H1 (cell line): ENCODE results near the gene ATP1B3. TPM values are rescaled to one million over a fixed set of nuclear protein-coding genes. Genes with fewer than 3 reads are reported as not detected.

Source experiments
- CTCF ChIA-PET: fragments of 300-600 bp; sonication (Branson Sonifier 250); formaldehyde crosslinking; loops from one replicate; lab custom pipeline; 2021; ENCODE audit not compliant: partially characterized antibody; lab: Charles Lee
- POLR2A ChIA-PET: fragments of 300-600 bp; sonication (Branson Sonifier 250); formaldehyde crosslinking; loops from one replicate; lab custom pipeline; 2021; ENCODE audit warnings: inconsistent platforms; ENCODE audit not compliant: partially characterized antibody; lab: Charles Lee
- DNase-seq, 2 experiments: peaks; one replicate each; pipeline versions ENCODE4 v3.0.0 to v3.0.0-alpha.2; 2010 to 2022; ENCODE audit warnings: low spot score in 2 of 2, low read depth in 1 of 2, mixed read lengths in 1 of 2
- FAIRE-seq: peaks from 2 replicates; lab custom pipeline; 2011; peaks lifted over from hg19 to GRCh38; lab: Jason Lieb, UNC
- H2AFZ ChIP-seq: 2 replicates; pipeline ENCODE4 v1.8.1; 2012; ENCODE audit warnings: low read length, inconsistent platforms
- H2AK5ac ChIP-seq: 2 replicates; pipeline ENCODE4 v1.6.1; 2013; ENCODE audit warnings: low read depth, low read length
- H2BK120ac ChIP-seq: replicated peaks from 2 replicates; pipeline ENCODE3; 2013; ENCODE audit warnings: low read depth, low read length, inconsistent platforms
- H2BK12ac ChIP-seq: 2 replicates; pipeline ENCODE4 v1.6.1; 2013; ENCODE audit warnings: low read depth, low read length
- H2BK15ac ChIP-seq: 2 replicates; pipeline ENCODE4 v1.6.1; 2013; ENCODE audit warnings: low read length
- H2BK20ac ChIP-seq: 2 replicates; pipeline ENCODE4 v1.6.1; 2013; ENCODE audit warnings: low read length
- H2BK5ac ChIP-seq: 2 replicates; pipeline ENCODE4 v1.6.1; 2013; ENCODE audit warnings: low read depth, low read length
- H3K14ac ChIP-seq: 2 replicates; pipeline ENCODE4 v1.6.1; 2013; ENCODE audit warnings: inconsistent platforms; ENCODE audit not compliant: insufficient read length
- H3K18ac ChIP-seq: 2 replicates; pipeline ENCODE4 v1.6.1; 2013; ENCODE audit warnings: low read length; ENCODE audit errors: extremely low read depth
- H3K23ac ChIP-seq: 2 replicates; pipeline ENCODE4 v1.6.1; 2013; ENCODE audit warnings: inconsistent platforms; ENCODE audit not compliant: insufficient read length
- H3K23me2 ChIP-seq: 2 replicates; pipeline ENCODE4 v1.6.1; 2013; ENCODE audit warnings: low read depth, low read length
- H3K27ac ChIP-seq: 2 replicates; pipeline ENCODE4 v1.6.1; 2011; ENCODE audit warnings: low read depth, low read length, inconsistent platforms
- H3K27me3 ChIP-seq, 4 experiments: replicated peaks in 1 of 4; 1 replicate in 1 of 4; 2 replicates in 3 of 4; pipeline versions ENCODE4 v1.6.1 to v1.8.1; 2011 to 2013; ENCODE audit warnings: low read length in 3 of 4, mild to moderate bottlenecking in 3 of 4, inconsistent platforms in 2 of 4, mixed read lengths in 2 of 4, moderate library complexity in 1 of 4; ENCODE audit not compliant: control insufficient read depth in 3 of 4, insufficient read depth in 3 of 4; ENCODE audit errors: extremely low read depth in 1 of 4
- H3K36me3 ChIP-seq, 4 experiments: 2 replicates each; pipeline versions ENCODE4 v1.6.1 to v1.8.1; 2011 to 2013; ENCODE audit warnings: mild to moderate bottlenecking in 4 of 4, low read length in 3 of 4, moderate library complexity in 2 of 4, control low read depth in 1 of 4, inconsistent platforms in 1 of 4; ENCODE audit not compliant: insufficient read depth in 4 of 4, control insufficient read depth in 2 of 4
- H3K4ac ChIP-seq: replicated peaks from 2 replicates; pipeline ENCODE3; 2013; ENCODE audit warnings: low read length, low read depth, mixed read lengths, inconsistent platforms; ENCODE audit not compliant: insufficient read length
- H3K4me1 ChIP-seq, 4 experiments: replicated peaks in 1 of 4; 1 replicate in 1 of 4; 2 replicates in 3 of 4; pipeline versions ENCODE4 v1.6.1 to v1.8.1; 2011 to 2013; ENCODE audit warnings: low read length in 3 of 4, inconsistent platforms in 2 of 4, mixed read lengths in 1 of 4; ENCODE audit not compliant: insufficient read depth in 4 of 4, control insufficient read depth in 3 of 4
- H3K4me2 ChIP-seq, 2 experiments: 2 replicates each; pipeline versions ENCODE4 v1.6.1 to v1.8.1; 2011 to 2013; ENCODE audit warnings: low read depth in 2 of 2, low read length in 2 of 2, control low read depth in 1 of 2, inconsistent platforms in 1 of 2, mild to moderate bottlenecking in 1 of 2; ENCODE audit not compliant: insufficient read depth in 1 of 2
- H3K4me3 ChIP-seq, 4 experiments: fragments of 200-600, 300-600 bp in 1 of 4; sonication (generic), shearing (Covaris generic), sonication (Bioruptor Twin) in 1 of 4; 2 replicates each; pipeline versions ENCODE4 v1.5.1 to v1.8.1; 2011 to 2016; ENCODE audit warnings: low read length in 4 of 4, low read depth in 3 of 4, control low read depth in 2 of 4, inconsistent platforms in 2 of 4, mild to moderate bottlenecking in 2 of 4, mixed read lengths in 1 of 4, moderate library complexity in 1 of 4; ENCODE audit not compliant: insufficient read depth in 2 of 4; ENCODE audit errors: extremely low read depth in 1 of 4
- H3K56ac ChIP-seq: replicated peaks from 2 replicates; pipeline ENCODE3; 2013; ENCODE audit warnings: low read depth, mild to moderate bottlenecking, mixed read lengths, low read length, inconsistent platforms; ENCODE audit not compliant: insufficient read length
- H3K79me1 ChIP-seq: 2 replicates; pipeline ENCODE4 v1.6.1; 2013; ENCODE audit warnings: low read depth, low read length, control low read depth
- H3K79me2 ChIP-seq, 2 experiments: 2 replicates each; pipeline versions ENCODE4 v1.6.1 to v1.8.1; 2012 to 2013; ENCODE audit warnings: low read length in 2 of 2, mild to moderate bottlenecking in 2 of 2, inconsistent platforms in 1 of 2; ENCODE audit not compliant: insufficient read depth in 2 of 2, control insufficient read depth in 1 of 2
- H3K9ac ChIP-seq, 4 experiments: replicated peaks in 1 of 4; 1 replicate in 1 of 4; 2 replicates in 3 of 4; pipeline versions ENCODE4 v1.6.1 to v1.8.1; 2011 to 2013; ENCODE audit warnings: low read depth in 3 of 4, low read length in 3 of 4, control low read depth in 2 of 4, mild to moderate bottlenecking in 2 of 4, moderate library complexity in 2 of 4, inconsistent platforms in 1 of 4; ENCODE audit errors: extremely low read depth in 1 of 4
- H3K9me3 ChIP-seq, 2 experiments: 2 replicates each; pipeline versions ENCODE4 v1.6.1 to v1.8.1; 2012 to 2013; ENCODE audit warnings: mild to moderate bottlenecking in 2 of 2, moderate library complexity in 2 of 2, control low read depth in 1 of 2, inconsistent platforms in 1 of 2, low read depth in 1 of 2, low read length in 1 of 2, mixed read lengths in 1 of 2; ENCODE audit not compliant: insufficient read depth in 2 of 2
- H4K20me1 ChIP-seq, 2 experiments: replicated peaks in 1 of 2; 2 replicates each; pipeline versions ENCODE3 to v1.8.1; 2011 to 2013; ENCODE audit warnings: inconsistent platforms in 2 of 2, low read length in 2 of 2, mild to moderate bottlenecking in 1 of 2; ENCODE audit not compliant: insufficient read depth in 2 of 2, control insufficient read depth in 1 of 2
- H4K5ac ChIP-seq: 2 replicates; pipeline ENCODE4 v1.6.1; 2013; ENCODE audit warnings: low read length, low read depth, mixed read lengths, inconsistent platforms; ENCODE audit not compliant: insufficient read length
- H4K8ac ChIP-seq: 2 replicates; pipeline ENCODE4 v1.8.0; 2013; ENCODE audit warnings: mild to moderate bottlenecking, moderate library complexity, low read length, inconsistent platforms; ENCODE audit not compliant: insufficient read depth; ENCODE audit errors: extremely low read depth
- H4K91ac ChIP-seq: replicated peaks from 2 replicates; pipeline ENCODE3; 2013; ENCODE audit warnings: low read length, mixed read lengths, inconsistent platforms; ENCODE audit not compliant: insufficient read length
- ASH2L ChIP-seq: fragments of 200-600, 300-600 bp; sonication (generic); IDR thresholded peaks from one replicate; pipeline ENCODE4 v1.7.1; 2017; ENCODE audit warnings: low read length
- CEBPB ChIP-seq: IDR thresholded peaks from 2 replicates; pipeline ENCODE4 v1.6.1; 2012; ENCODE audit warnings: low read depth, low read length
- CREB1 ChIP-seq: IDR thresholded peaks from 2 replicates; pipeline ENCODE4 v1.6.1; 2012; ENCODE audit warnings: inconsistent platforms
- EGR1 ChIP-seq: IDR thresholded peaks from 2 replicates; pipeline ENCODE4 v1.6.1; 2011; ENCODE audit warnings: low read depth, low read length, borderline replicate concordance
- KDM1A ChIP-seq: fragments of 200-600, 300-600 bp; sonication (generic); IDR thresholded peaks from 2 replicates; pipeline ENCODE4 v1.7.1; 2016; ENCODE audit warnings: mild to moderate bottlenecking, low read length, borderline replicate concordance
- MAFK ChIP-seq: IDR thresholded peaks from 2 replicates; pipeline ENCODE4 v1.6.1; 2012; ENCODE audit warnings: low read depth, mild to moderate bottlenecking, improper control_type of control experiment, low read length
- NRF1 ChIP-seq: IDR thresholded peaks from 2 replicates; pipeline ENCODE4 v1.6.1; 2011; ENCODE audit warnings: mild to moderate bottlenecking, low read depth, low read length, improper control_type of control experiment
- RXRA ChIP-seq: IDR thresholded peaks from 2 replicates; pipeline ENCODE4 v1.6.1; 2011; ENCODE audit warnings: low read depth, mild to moderate bottlenecking, low read length, moderate library complexity; ENCODE audit not compliant: insufficient read depth
- SP4 ChIP-seq: IDR thresholded peaks from 2 replicates; pipeline ENCODE4 v1.6.1; 2012; ENCODE audit warnings: low read length, inconsistent platforms
- TAF7 ChIP-seq: optimal IDR thresholded peaks from 2 replicates; pipeline ENCODE3; 2011; ENCODE audit warnings: low read depth, mild to moderate bottlenecking, inconsistent platforms, low read length, moderate library complexity, borderline replicate concordance
- TCF12 ChIP-seq: IDR thresholded peaks from 2 replicates; pipeline ENCODE4 v1.6.1; 2011; ENCODE audit warnings: low read depth, mild to moderate bottlenecking, low read length
- ZNF274 ChIP-seq: IDR thresholded peaks from 2 replicates; pipeline ENCODE4 v1.7.0; 2012; ENCODE audit warnings: low read length, borderline replicate concordance; ENCODE audit errors: extremely low read depth
- WGBS, 2 experiments: shearing (Covaris generic) in 1 of 2; methylation state at CpG; one replicate each; pipeline versions ENCODE4 v1.1.6 to v1.1.7; 2013 to 2015; ENCODE audit warnings: low lambda C conversion rate in 2 of 2, mixed read lengths in 2 of 2, inconsistent platforms in 1 of 2, low coverage in 1 of 2, missing lambda C conversion rate in 1 of 2; ENCODE audit not compliant: insufficient replicate concordance in 2 of 2, insufficient coverage in 1 of 2, insufficient read length in 1 of 2; ENCODE audit errors: extremely low coverage in 1 of 2, missing lambda C conversion rate in 1 of 2; 5-methylcytosine and 5-hydroxymethylcytosine counted together
- polyA plus RNA-seq, 7 experiments: library from polyadenylated mRNA; depleted of rRNA in 3 of 7; stranded (reverse) in 5 of 7; unstranded in 2 of 7; fragments of >200 nt in 5 of 7; fragments of 200-250 nt in 2 of 7; gene quantifications; 1 replicate in 5 of 7; 2 replicates in 1 of 7; 4 replicates in 1 of 7; pipeline versions ENCODE4 v1.2.1 to v1.2.3, GENCODE V29; 2011 to 2013; ENCODE audit warnings: missing spikeins in 2 of 7, mixed read lengths in 2 of 7
- total RNA-seq: library from RNA; stranded (reverse); fragmentation: NEBNext Ultra II Directional; extraction: Animal tissue kit (Norgen Biotek cat#: 25700); gene quantifications from 2 replicates; pipeline ENCODE4 v1.2.1, GENCODE V29; 2021
- TF ChIP-seq, protein P1 (sequence below): IDR thresholded peaks from 2 replicates; pipeline ENCODE4 v1.6.1; 2012; ENCODE audit warnings: inconsistent platforms
- TF ChIP-seq, protein P2 (sequence below): IDR thresholded peaks from 2 replicates; pipeline ENCODE4 v1.6.1; 2012; ENCODE audit warnings: low read length, inconsistent platforms

Gene ATP1B3
- total and polyA plus RNA-seq, 2 of the 8 experiments (the other 6 are each of a cell fraction or from before 2014, with no cell fraction given) = 233 to 342 TPM

DNA sequence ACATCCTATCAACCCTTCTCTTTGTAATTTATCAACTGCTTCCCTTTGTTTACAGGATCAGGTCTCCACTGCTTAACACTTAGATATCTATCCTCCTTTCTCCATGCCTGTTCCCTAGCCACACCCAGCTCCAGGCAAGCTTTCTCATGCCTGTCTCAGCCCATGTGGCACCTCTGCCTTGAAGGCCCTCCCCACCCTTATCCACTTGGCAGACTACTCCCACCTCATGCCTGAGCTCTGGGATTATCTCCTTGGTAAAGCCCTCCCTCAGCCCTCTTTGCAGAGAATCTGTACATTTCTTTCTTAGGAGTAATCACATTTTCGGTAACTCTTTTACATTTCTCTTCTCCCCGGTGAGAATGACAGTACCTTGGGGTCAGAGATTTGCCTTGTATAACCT lies 96.0 kb downstream of the ATP1B3 start:
- Histone ChIP-seq H3K23me2 (no peaks in the 10 kb centered on the region), H2AK5ac (no peak overlapping the region), H4K91ac (no peak overlapping the region), H2AFZ (no peak overlapping the region), H3K9ac (no peak overlapping the region), H4K20me1 (no peaks in the 10 kb centered on the region), H3K4ac (no peak overlapping the region), H2BK15ac (no peak overlapping the region), H2BK5ac (no peak overlapping the region), H3K27me3 (peaks cover 0 to 1% (median 0%) of the 10 kb centered on the region in 4 experiments; a peak in 1 of 7 replicates), H3K4me3 (no peak overlapping the region), H3K18ac (no peak overlapping the region), H3K4me2 (no peak overlapping the region), H2BK12ac (no peak overlapping the region), H2BK20ac (no peak overlapping the region), H4K8ac (no peak overlapping the region), H3K14ac (no peak overlapping the region), H4K5ac (no peak overlapping the region), H3K36me3 (peaks cover 7 to 62% (median 21%) of the 10 kb centered on the region in 4 experiments), H2BK120ac (no peak overlapping the region), H3K56ac (no peak overlapping the region), H3K79me2 (no peaks in the 10 kb centered on the region), H3K23ac (no peak overlapping the region), H3K4me1 (no peaks in the 10 kb centered on the region), H3K79me1 (no peaks in the 10 kb centered on the region), H3K27ac (no peak overlapping the region), H3K9me3 (no peaks in the 10 kb centered on the region)
- CTCF ChIA-PET = interaction anchor here (0.6 to 1.5 kb wide), 3 partner anchors 18 to 410 kb away, joined by 3 to 4 read pairs (median 3); no protein-coding TSS in a partner anchor
- FAIRE-seq (no peak), DNase-seq (no peak)
- POLR2A ChIA-PET = interaction anchor here (0.6 kb wide), 1 partner anchor 41 kb away, joined by 4 read pairs; no protein-coding TSS in a partner anchor
- 98% methylated on average over 2 of the region's 2 CpGs; no CpG with 5 or more reads in 1 of the 2 experiments for WGBS, 2 experiments
- TF ChIP-seq RXRA = no peak
- TF ChIP-seq, protein P1, sequence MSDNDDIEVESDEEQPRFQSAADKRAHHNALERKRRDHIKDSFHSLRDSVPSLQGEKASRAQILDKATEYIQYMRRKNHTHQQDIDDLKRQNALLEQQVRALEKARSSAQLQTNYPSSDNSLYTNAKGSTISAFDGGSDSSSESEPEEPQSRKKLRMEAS = no peak
- TF ChIP-seq ASH2L = no peak
- TF ChIP-seq TCF12 = no peak
- no peak for TF ChIP-seq NRF1
- TF ChIP-seq KDM1A = no peak
- no peak for TF ChIP-seq ZNF274
- TF ChIP-seq CREB1 = no peak
- TF ChIP-seq TAF7 = no peak
- no peak for TF ChIP-seq MAFK
- TF ChIP-seq, protein P2, sequence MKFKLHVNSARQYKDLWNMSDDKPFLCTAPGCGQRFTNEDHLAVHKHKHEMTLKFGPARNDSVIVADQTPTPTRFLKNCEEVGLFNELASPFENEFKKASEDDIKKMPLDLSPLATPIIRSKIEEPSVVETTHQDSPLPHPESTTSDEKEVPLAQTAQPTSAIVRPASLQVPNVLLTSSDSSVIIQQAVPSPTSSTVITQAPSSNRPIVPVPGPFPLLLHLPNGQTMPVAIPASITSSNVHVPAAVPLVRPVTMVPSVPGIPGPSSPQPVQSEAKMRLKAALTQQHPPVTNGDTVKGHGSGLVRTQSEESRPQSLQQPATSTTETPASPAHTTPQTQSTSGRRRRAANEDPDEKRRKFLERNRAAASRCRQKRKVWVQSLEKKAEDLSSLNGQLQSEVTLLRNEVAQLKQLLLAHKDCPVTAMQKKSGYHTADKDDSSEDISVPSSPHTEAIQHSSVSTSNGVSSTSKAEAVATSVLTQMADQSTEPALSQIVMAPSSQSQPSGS = no peak
- no peak for TF ChIP-seq CEBPB
- no peak for TF ChIP-seq SP4
- no peak for TF ChIP-seq EGR1
